K562 (cell line): Measurements from ENCODE around the gene NPEPPS. TPM values are rescaled to one million over a fixed set of nuclear protein-coding genes. Genes with fewer than 3 reads are reported as not detected.

Source experiments
- ATAC-seq: fragments of 200-7000 bp; cut with Tn5 transposase; 3 replicates; pipeline ENCODE4 v1.9.1; 2020; ENCODE audit warnings: moderate library complexity
- BruUV-seq: library from RNA; stranded (reverse); fragments of 400-500 nt; replicated peaks from 2 replicates; lab custom pipeline; 2021; lab: Mats Ljungman, UMichigan
- CTCF ChIA-PET: fragments of 300-600 bp; formaldehyde crosslinking; extraction: SDS; loops from one replicate; lab custom pipeline; 2021; ENCODE audit warnings: low intra/inter-chr PET ratio; lab: Yijun Ruan, JAX
- POLR2A ChIA-PET: fragments of 300-600, 350-650 bp; sonication (Branson Sonifier 250); formaldehyde crosslinking; extraction: SDS; loops from one replicate; lab custom pipeline; 2021; ENCODE audit warnings: antibody characterized with exemption, inconsistent platforms; lab: Yijun Ruan, JAX
- DNase-seq, 4 experiments: peaks; one replicate each; pipeline versions ENCODE4 v3.0.0 to v3.0.0-alpha.2; 2011 to 2018; ENCODE audit warnings: low spot score in 3 of 4, mixed read lengths in 3 of 4; ENCODE audit errors: extremely low read depth in 1 of 4
- FAIRE-seq: peaks from 2 replicates; lab custom pipeline; 2011; peaks lifted over from hg19 to GRCh38; lab: Jason Lieb, UNC
- H2AFZ ChIP-seq: 2 replicates; pipeline ENCODE4 v1.6.0; 2011; ENCODE audit warnings: low read depth, low read length, control low read depth, inconsistent platforms
- H3K27ac ChIP-seq: fragments of 200-600 bp; 3 replicates; pipeline ENCODE4 v1.8.0; 2011; ENCODE audit warnings: low read depth, mild to moderate bottlenecking, control low read depth, inconsistent platforms, low read length, moderate library complexity, mixed read lengths; ENCODE audit errors: extremely low read depth
- H3K27me3 ChIP-seq, 2 experiments: fragments of 300-600 bp in 1 of 2; 2 replicates in 1 of 2; 3 replicates in 1 of 2; pipeline versions ENCODE4 v1.6.0 to v1.8.0; 2011; ENCODE audit warnings: inconsistent platforms in 2 of 2, low read length in 2 of 2, mild to moderate bottlenecking in 1 of 2, mixed read lengths in 1 of 2, moderate library complexity in 1 of 2; ENCODE audit not compliant: control insufficient read depth in 2 of 2, insufficient read depth in 2 of 2
- H3K36me3 ChIP-seq: fragments of 300-600 bp; 3 replicates; pipeline ENCODE4 v1.8.0; 2011; ENCODE audit warnings: mild to moderate bottlenecking, low read length, inconsistent platforms; ENCODE audit not compliant: control insufficient read depth, insufficient read depth
- H3K4me1 ChIP-seq, 2 experiments: fragments of 200-600 bp in 1 of 2; replicated peaks in 1 of 2; 2 replicates in 1 of 2; 3 replicates in 1 of 2; pipeline versions ENCODE4 v1.5.1 to v1.8.0; 2011; ENCODE audit warnings: inconsistent platforms in 2 of 2, low read length in 2 of 2, mild to moderate bottlenecking in 1 of 2, mixed read lengths in 1 of 2, moderate library complexity in 1 of 2; ENCODE audit not compliant: control insufficient read depth in 2 of 2, insufficient read depth in 2 of 2
- H3K4me2 ChIP-seq: 2 replicates; pipeline ENCODE4 v1.6.1; 2011; ENCODE audit warnings: low read length, control low read depth, inconsistent platforms, mixed read lengths; ENCODE audit not compliant: insufficient read depth
- H3K4me3 ChIP-seq: fragments of 200-600 bp; sonication (generic), shearing (Covaris generic); 2 replicates; pipeline ENCODE4 v1.5.1; 2016; ENCODE audit warnings: control low read depth, inconsistent platforms
- H3K79me2 ChIP-seq: fragments of 200-600 bp; 3 replicates; pipeline ENCODE4 v1.8.0; 2011; ENCODE audit warnings: low read length, inconsistent platforms; ENCODE audit not compliant: control insufficient read depth, insufficient read depth
- H3K9ac ChIP-seq, 2 experiments: 2 replicates each; pipeline versions ENCODE4 v1.6.0 to v1.6.1; 2011; ENCODE audit warnings: low read depth in 2 of 2, low read length in 2 of 2, control low read depth in 1 of 2, inconsistent platforms in 1 of 2, mild to moderate bottlenecking in 1 of 2, mixed read lengths in 1 of 2; ENCODE audit not compliant: insufficient read depth in 1 of 2
- H3K9me1 ChIP-seq: one replicate; pipeline ENCODE4 v1.6.0; 2011; ENCODE audit warnings: inconsistent platforms, mild to moderate bottlenecking, low read length, moderate library complexity; ENCODE audit not compliant: control insufficient read depth, insufficient read depth
- H3K9me3 ChIP-seq: replicated peaks from 2 replicates; pipeline ENCODE4 v1.5.1; 2011; ENCODE audit warnings: low read depth, low read length, inconsistent platforms; ENCODE audit not compliant: control insufficient read depth, insufficient read depth
- H4K20me1 ChIP-seq: replicated peaks from 2 replicates; pipeline ENCODE4 v1.6.1; 2011; ENCODE audit warnings: low read length, inconsistent platforms, mixed read lengths; ENCODE audit not compliant: control insufficient read depth, insufficient read depth
- CHD2 ChIP-seq: IDR thresholded peaks from 2 replicates; pipeline ENCODE4 v1.6.1; 2011; ENCODE audit warnings: low read depth, low read length
- CREM ChIP-seq: IDR thresholded peaks from 2 replicates; pipeline ENCODE4 v1.6.1; 2014; ENCODE audit warnings: antibody characterized with exemption, low read depth
- CTBP1 ChIP-seq: fragments of 450-650 bp; IDR thresholded peaks from 2 replicates; pipeline ENCODE4 v1.6.1; 2016; ENCODE audit warnings: borderline replicate concordance
- FIP1L1 ChIP-seq: fragments of 200-400 bp; formaldehyde crosslinking; IDR thresholded peaks from 2 replicates; pipeline ENCODE4 v1.6.1; 2018; ENCODE audit warnings: mild to moderate bottlenecking, low read depth, low read length; ENCODE audit not compliant: poor library complexity, severe bottlenecking
- HDGF ChIP-seq: fragments of 450-650 bp; IDR thresholded peaks from 2 replicates; pipeline ENCODE4 v1.6.1; 2016
- MAFG ChIP-seq: fragments of 450-650 bp; conservative IDR thresholded peaks from 2 replicates; pipeline ENCODE4 v1.6.1; 2016; ENCODE audit warnings: missing genetic modification characterization, missing compliant biosample characterization
- NFIC ChIP-seq: fragments of 450-650 bp; IDR thresholded peaks from 2 replicates; pipeline ENCODE4 v1.6.1; 2017; ENCODE audit warnings: mild to moderate bottlenecking, inconsistent platforms
- PCBP1 ChIP-seq: fragments of 200-400 bp; formaldehyde crosslinking; IDR thresholded peaks from 2 replicates; pipeline ENCODE4 v1.6.1; 2018; ENCODE audit warnings: mild to moderate bottlenecking, low read depth, low read length; ENCODE audit not compliant: poor library complexity, severe bottlenecking
- POLR2AphosphoS5 ChIP-seq: IDR thresholded peaks from 2 replicates; pipeline ENCODE4 v1.6.1; 2011; ENCODE audit warnings: mild to moderate bottlenecking, low read depth, low read length, moderate library complexity; ENCODE audit not compliant: control insufficient read depth, insufficient read depth
- SIRT6 ChIP-seq: IDR thresholded peaks from one replicate; pipeline ENCODE4 v1.6.1; 2012; ENCODE audit warnings: low read depth, mild to moderate bottlenecking, control low read depth, inconsistent platforms, low read length, moderate library complexity
- TCF7 ChIP-seq: sonication (generic); IDR thresholded peaks from 2 replicates; pipeline ENCODE4 v1.6.1; 2016; ENCODE audit warnings: antibody characterized with exemption, borderline replicate concordance
- U2AF1 ChIP-seq: fragments of 200-400 bp; formaldehyde crosslinking; optimal IDR thresholded peaks from 2 replicates; pipeline ENCODE3; 2017; ENCODE audit warnings: mild to moderate bottlenecking, low read depth, low read length, moderate library complexity
- ZBTB8A ChIP-seq: fragments of 450-650 bp; IDR thresholded peaks from 2 replicates; pipeline ENCODE4 v1.6.1; 2018; ENCODE audit warnings: mild to moderate bottlenecking, moderate library complexity; ENCODE audit not compliant: partially characterized antibody
- ZNF41 ChIP-seq: fragments of 250-450 bp; sonication (Bioruptor Pico); conservative IDR thresholded peaks from 2 replicates; pipeline ENCODE4 v1.4.0; 2020; ENCODE audit warnings: mild to moderate bottlenecking
- ZNF445 ChIP-seq: fragments of 250-450 bp; sonication (Bioruptor Pico); IDR thresholded peaks from 2 replicates; pipeline ENCODE4 v1.4.0; 2020; ENCODE audit warnings: low read depth, mild to moderate bottlenecking, moderate library complexity
- ZNF584 ChIP-seq: fragments of 200-800 bp; sonication (Bioruptor generic); IDR thresholded peaks from 2 replicates; pipeline ENCODE4 v1.6.1; 2016; ENCODE audit warnings: low read depth, mild to moderate bottlenecking, missing genetic modification characterization, missing compliant biosample characterization
- ZNF830 ChIP-seq: fragments of 250-450 bp; sonication (Bioruptor Pico); IDR thresholded peaks from 2 replicates; pipeline ENCODE4 v1.5.0; 2021; ENCODE audit warnings: mild to moderate bottlenecking
- WGBS: fragments of 100-300 bp; shearing (Covaris generic); methylation state at CpG from one replicate; pipeline ENCODE4 v1.1.6; 2016; ENCODE audit warnings: low coverage, mixed read lengths; ENCODE audit not compliant: insufficient coverage; ENCODE audit errors: missing lambda C conversion rate; 5-methylcytosine and 5-hydroxymethylcytosine counted together
- in situ Hi-C: fragments of 300-500 bp; cut with MboI; formaldehyde crosslinking; loops from 4 replicates; pipeline ENCODE4 v1.15.0; 2018; ENCODE audit warnings: inconsistent platforms, mixed read lengths
- intact Hi-C: fragments of 100-400 bp; cut with micrococcal nuclease; formaldehyde crosslinking; loops from 2 replicates; pipeline ENCODE4 v1.14.2; 2022
- polyA plus RNA-seq, 8 experiments: library from polyadenylated mRNA; depleted of rRNA in 4 of 8; stranded (reverse) in 5 of 8; unstranded in 3 of 8; fragments of >200 nt; fragmentation: Nextera tagmentation in 2 of 8; fragmentation: Illumina TruSeq in 1 of 8; extraction: Ambion mirVana in 2 of 8; extraction: Trizol in 1 of 8; gene quantifications; 2 replicates each; pipeline versions ENCODE4 v1.2.1 to v1.2.3, GENCODE V29; 2011 to 2014; ENCODE audit warnings: inconsistent platforms in 1 of 8, missing spikeins in 1 of 8
- total RNA-seq, 7 experiments: library from RNA; depleted of rRNA in 6 of 7; stranded (reverse); fragments of >200 nt in 6 of 7; fragmentation: Illumina TruSeq in 2 of 7; extraction: Trizol in 2 of 7; gene quantifications; 2 replicates each; pipeline versions ENCODE4 v1.2.1 to v1.2.3, GENCODE V29; 2011 to 2021; ENCODE audit warnings: low replicate concordance in 1 of 7
- TF ChIP-seq, protein P1 (sequence below): fragments of 250-450 bp; sonication (Bioruptor Pico); IDR thresholded peaks from 2 replicates; pipeline ENCODE4 v1.8.0; 2021; ENCODE audit warnings: borderline replicate concordance, mild to moderate bottlenecking, moderate library complexity; ENCODE audit not compliant: poor library complexity, severe bottlenecking
- TF ChIP-seq, protein P2 (sequence below): IDR thresholded peaks from 3 replicates; pipeline ENCODE4 v1.6.1; 2011; ENCODE audit warnings: borderline replicate concordance, mild to moderate bottlenecking, moderate library complexity; ENCODE audit not compliant: insufficient read length; ENCODE audit errors: extremely low read depth
- TF ChIP-seq, protein P3 (sequence below), 2 experiments: fragments of 450-650 bp; IDR thresholded peaks; 2 replicates each; pipeline ENCODE4 v1.6.1; 2016

Gene NPEPPS
- total and polyA plus RNA-seq, 9 of the 15 experiments (the other 6 are each of a cell fraction or from before 2014, with no cell fraction given): 21.4 to 108 (median 46.0) TPM

DNA sequence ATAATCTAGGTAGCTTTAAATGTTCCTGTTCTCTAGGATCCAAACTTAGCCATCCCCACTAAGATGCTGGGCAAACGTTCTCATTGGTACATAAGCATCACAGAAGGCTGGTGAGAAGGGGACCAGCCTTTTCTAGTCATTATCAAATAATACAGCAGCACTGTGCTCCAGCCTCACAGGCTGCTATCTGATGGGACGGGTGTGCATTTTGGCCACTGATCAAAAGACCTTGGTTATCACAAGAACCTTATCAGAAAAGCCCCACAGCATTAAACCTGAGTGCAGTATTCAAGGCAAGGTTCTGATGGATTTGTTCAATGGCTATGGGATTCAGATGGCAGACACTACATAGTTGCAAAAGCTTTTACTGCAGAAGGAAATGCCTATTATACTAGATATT is 99.7 kb downstream of the NPEPPS start:
- Histone ChIP-seq H3K4me3 (no peak overlapping the region), H3K27ac (no peak overlapping the region), H3K9me1 (no peaks in the 10 kb centered on the region), H3K27me3 (no peaks in the 10 kb centered on the region), H3K9ac (no peak overlapping the region), H3K79me2 (no peaks in the 10 kb centered on the region), H2AFZ (no peak overlapping the region), H3K9me3 (no peaks in the 10 kb centered on the region), H3K4me1 (peaks cover 0 to 7% of the 10 kb centered on the region in 2 experiments; a peak in 3 of 5 replicates), H4K20me1 (no peaks in the 10 kb centered on the region), H3K4me2 (no peak overlapping the region; the same call in 1 of the 2 replicates), H3K36me3 (no peaks in the 10 kb centered on the region)
- no TSS peak for BruUV-seq
- WGBS: 0% methylated on average over 2 of the region's 2 CpGs
- ChIA-PET POLR2A (interaction anchor here (0.6 to 2.4 kb wide), 4 partner anchors 9 to 370 kb away, joined by 3 to 9 read pairs (median 3); no protein-coding TSS in a partner anchor), CTCF (no interaction called here)
- intact Hi-C loops: no loop called here
- ATAC-seq: peak; percentile 47
- DNase-seq: peak in 1 of 4 experiments; percentile 53
- FAIRE-seq: no peak
- in situ Hi-C loops: no loop called here
- TF ChIP-seq ZNF830 (CRISPR knock-in tag) (no peak), ZNF584 (no peak), SIRT6 (no peak), PCBP1 (no peak), MAFG (tag) (no peak), ZNF41 (no peak), FIP1L1 (no peak), CHD2 (no peak), NFIC (peak; percentile 58), ZBTB8A (no peak), U2AF1 (no peak), ZNF445 (CRISPR knock-in tag) (no peak), CTBP1 (peak; percentile 34; the same call in 1 of the 2 replicates), HDGF (no peak), CREM (no peak), TCF7 (peak; percentile 85), POLR2AphosphoS5 (0 out of 2 replicates have a peak, but pooled peaks have one; percentile 22)
- TF ChIP-seq, protein P1, sequence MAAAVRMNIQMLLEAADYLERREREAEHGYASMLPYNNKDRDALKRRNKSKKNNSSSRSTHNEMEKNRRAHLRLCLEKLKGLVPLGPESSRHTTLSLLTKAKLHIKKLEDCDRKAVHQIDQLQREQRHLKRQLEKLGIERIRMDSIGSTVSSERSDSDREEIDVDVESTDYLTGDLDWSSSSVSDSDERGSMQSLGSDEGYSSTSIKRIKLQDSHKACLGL (CRISPR knock-in tag): no peak
- TF ChIP-seq, protein P2, sequence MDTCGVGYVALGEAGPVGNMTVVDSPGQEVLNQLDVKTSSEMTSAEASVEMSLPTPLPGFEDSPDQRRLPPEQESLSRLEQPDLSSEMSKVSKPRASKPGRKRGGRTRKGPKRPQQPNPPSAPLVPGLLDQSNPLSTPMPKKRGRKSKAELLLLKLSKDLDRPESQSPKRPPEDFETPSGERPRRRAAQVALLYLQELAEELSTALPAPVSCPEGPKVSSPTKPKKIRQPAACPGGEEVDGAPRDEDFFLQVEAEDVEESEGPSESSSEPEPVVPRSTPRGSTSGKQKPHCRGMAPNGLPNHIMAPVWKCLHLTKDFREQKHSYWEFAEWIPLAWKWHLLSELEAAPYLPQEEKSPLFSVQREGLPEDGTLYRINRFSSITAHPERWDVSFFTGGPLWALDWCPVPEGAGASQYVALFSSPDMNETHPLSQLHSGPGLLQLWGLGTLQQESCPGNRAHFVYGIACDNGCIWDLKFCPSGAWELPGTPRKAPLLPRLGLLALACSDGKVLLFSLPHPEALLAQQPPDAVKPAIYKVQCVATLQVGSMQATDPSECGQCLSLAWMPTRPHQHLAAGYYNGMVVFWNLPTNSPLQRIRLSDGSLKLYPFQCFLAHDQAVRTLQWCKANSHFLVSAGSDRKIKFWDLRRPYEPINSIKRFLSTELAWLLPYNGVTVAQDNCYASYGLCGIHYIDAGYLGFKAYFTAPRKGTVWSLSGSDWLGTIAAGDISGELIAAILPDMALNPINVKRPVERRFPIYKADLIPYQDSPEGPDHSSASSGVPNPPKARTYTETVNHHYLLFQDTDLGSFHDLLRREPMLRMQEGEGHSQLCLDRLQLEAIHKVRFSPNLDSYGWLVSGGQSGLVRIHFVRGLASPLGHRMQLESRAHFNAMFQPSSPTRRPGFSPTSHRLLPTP: no peak
- TF ChIP-seq, protein P3, sequence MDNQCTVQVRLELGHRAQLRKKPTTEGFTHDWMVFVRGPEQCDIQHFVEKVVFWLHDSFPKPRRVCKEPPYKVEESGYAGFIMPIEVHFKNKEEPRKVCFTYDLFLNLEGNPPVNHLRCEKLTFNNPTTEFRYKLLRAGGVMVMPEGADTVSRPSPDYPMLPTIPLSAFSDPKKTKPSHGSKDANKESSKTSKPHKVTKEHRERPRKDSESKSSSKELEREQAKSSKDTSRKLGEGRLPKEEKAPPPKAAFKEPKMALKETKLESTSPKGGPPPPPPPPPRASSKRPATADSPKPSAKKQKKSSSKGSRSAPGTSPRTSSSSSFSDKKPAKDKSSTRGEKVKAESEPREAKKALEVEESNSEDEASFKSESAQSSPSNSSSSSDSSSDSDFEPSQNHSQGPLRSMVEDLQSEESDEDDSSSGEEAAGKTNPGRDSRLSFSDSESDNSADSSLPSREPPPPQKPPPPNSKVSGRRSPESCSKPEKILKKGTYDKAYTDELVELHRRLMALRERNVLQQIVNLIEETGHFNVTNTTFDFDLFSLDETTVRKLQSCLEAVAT (IDR thresholded peaks at IDR 0.05): no peak
